T-helper 1 cell treated with Interleukin-12 subunit alpha and Interleukin-12 subunit beta and Interleukin-4 antibody, amounts not matched to agents 30 μg/mL and 1 μg/mL, for 36 hours (primary cell): ENCODE measurements around the gene SLC22A8.

Experiments used
- H3K27ac Mint-ChIP-seq: one replicate; pipeline ENCODE4 v1.8.0; 2021; ENCODE audit warnings: mild to moderate bottlenecking, mixed read lengths
- H3K27me3 Mint-ChIP-seq: one replicate; pipeline ENCODE4 v1.8.0; 2021; ENCODE audit warnings: low read depth, mixed read lengths
- H3K36me3 Mint-ChIP-seq: one replicate; pipeline ENCODE4 v1.8.0; 2021; ENCODE audit warnings: low read depth, mixed read lengths
- H3K4me1 Mint-ChIP-seq: one replicate; pipeline ENCODE4 v1.8.0; 2021; ENCODE audit warnings: low read depth, mixed read lengths
- H3K4me3 Mint-ChIP-seq: one replicate; pipeline ENCODE4 v1.8.0; 2021; ENCODE audit warnings: mild to moderate bottlenecking, moderate library complexity, mixed read lengths
- H3K9me3 Mint-ChIP-seq: one replicate; pipeline ENCODE4 v1.8.0; 2021; ENCODE audit warnings: mixed read lengths

Gene SLC22A8

DNA sequence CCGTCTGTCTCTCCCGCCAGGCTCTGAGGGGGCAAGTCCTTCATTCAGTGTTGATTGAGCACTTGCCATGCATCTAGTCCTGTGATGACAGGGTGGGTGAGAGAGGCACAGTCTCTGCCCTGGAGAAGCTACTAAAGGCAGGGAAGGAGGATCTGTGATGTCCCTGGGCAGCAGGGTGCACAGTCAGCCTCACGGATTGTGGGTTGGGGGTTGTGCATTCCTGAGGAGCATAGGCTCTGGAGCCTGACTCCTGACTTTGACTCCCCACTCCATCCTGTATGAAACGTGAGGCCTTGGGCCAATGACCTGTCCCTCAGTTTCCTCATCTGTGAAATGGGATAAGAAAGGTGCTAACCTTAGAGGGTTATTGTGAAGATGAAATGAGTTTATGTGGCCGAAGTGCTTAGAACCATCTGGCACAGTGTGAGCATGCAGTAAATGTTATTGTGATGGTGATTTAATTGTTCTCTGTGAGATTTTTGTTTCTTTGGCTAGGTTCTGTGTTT, 4.7 kb downstream of the SLC22A8 start:
- Mint-ChIP-seq H3K27me3 (no peaks in the 10 kb centered on the region), H3K4me3 (no peak overlapping the region), H3K4me1 (no peaks in the 10 kb centered on the region), H3K27ac (no peak overlapping the region), H3K36me3 (no peaks in the 10 kb centered on the region), H3K9me3 (no peaks in the 10 kb centered on the region)

DNA sequence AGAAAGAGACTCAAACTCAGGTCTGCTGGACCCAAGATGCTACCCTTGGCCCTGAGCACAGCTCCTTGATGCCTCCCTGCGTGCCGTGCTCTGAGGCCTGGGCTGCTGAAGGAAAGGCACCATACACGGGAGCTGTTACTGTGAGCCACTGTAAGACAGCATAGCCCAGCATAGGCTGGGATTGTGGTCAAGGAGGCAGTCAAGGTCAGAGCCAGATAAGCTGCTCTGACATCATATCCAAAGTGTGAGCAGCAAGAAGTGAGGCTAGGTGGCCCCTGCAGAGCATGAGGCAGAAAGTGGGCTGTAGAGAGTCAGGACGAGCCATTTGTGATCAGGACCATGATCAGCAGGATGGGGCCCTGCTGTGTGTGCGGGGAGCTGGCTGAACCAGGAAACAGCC, 7.7 kb downstream of the SLC22A8 start:
- H3K9me3 Mint-ChIP-seq: no peaks in the 10 kb centered on the region
- no peaks in the 10 kb centered on the region for H3K4me1 Mint-ChIP-seq
- H3K4me3 Mint-ChIP-seq: no peak overlapping the region
- H3K27ac Mint-ChIP-seq: no peak overlapping the region
- H3K36me3 Mint-ChIP-seq: no peaks in the 10 kb centered on the region
- peaks cover 15% of the 10 kb centered on the region for H3K27me3 Mint-ChIP-seq

DNA sequence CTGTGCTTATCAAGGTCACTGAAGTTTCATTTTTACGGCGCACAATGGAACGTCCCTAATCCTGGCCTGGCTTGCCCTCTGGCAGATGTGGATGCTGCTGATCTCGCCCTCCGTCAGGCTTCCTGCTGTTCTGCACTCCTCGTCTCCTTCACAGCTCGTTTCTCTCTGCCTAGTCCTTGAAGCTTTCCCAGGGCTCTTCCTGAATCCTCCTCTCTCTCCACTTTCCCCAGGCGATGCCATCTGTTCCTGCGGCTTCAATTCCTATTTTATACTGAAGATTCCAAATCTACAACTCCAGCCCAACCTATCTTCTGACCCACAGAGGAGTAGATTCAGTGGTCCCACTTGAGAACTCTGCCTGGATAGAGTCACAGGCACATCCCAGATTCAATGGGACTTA, 14.2 kb downstream of the SLC22A8 start:
- peaks cover 2% of the 10 kb centered on the region for H3K4me1 Mint-ChIP-seq

DNA sequence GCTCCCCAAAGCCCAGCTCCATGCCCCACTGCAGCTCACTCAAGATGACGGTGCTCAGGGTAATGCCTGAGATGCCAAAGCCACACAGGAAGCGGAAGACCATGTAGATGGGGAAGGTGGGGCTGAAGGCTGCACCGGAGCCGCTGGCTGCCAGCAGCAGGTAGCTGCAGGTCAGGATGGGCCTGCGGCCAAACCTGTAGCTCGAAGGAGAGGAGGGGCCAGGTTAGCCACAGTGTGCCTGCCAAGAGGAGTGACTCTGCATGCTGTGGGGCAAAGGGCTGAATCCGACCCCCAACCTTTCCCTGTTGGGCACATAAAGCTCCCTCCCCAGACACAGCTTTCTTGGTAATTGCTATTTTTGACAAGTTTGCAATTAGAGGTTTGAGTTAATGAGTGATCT, 16.0 kb downstream of the SLC22A8 start:
- no peaks in the 10 kb centered on the region for H3K9me3 Mint-ChIP-seq
- H3K4me3 Mint-ChIP-seq: no peak overlapping the region

More for the DNA sequence above, 14.2 kb downstream of the SLC22A8 start:
- peaks cover 18% of the 10 kb centered on the region for H3K27me3 Mint-ChIP-seq
- H3K36me3 Mint-ChIP-seq: no peaks in the 10 kb centered on the region
- no peaks in the 10 kb centered on the region for H3K9me3 Mint-ChIP-seq
- H3K27ac Mint-ChIP-seq: no peak overlapping the region
- no peak overlapping the region for H3K4me3 Mint-ChIP-seq

DNA sequence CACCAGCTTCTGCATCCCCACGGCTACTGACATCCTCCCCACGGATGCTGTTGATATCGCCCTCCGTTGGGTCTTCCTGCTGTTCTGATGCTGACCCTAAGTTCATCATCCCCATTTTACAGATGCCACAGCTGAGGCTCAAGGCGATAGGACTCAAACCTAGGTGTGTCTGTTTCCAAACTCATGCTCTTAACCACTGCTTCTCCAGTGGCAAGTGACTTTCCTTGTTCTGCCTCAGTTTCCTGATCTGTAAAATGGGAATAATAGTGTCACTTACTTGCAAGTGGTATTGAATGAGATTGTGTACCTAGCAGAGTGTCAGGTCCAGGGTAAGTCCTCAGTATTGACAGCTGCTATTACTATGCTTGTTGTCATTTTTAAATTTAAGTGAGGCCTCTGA, 16.5 kb downstream of the SLC22A8 start:
- H3K4me3 Mint-ChIP-seq: no peak overlapping the region
- H3K27ac Mint-ChIP-seq: no peak overlapping the region
- H3K4me1 Mint-ChIP-seq: peaks cover 2% of the 10 kb centered on the region
- H3K36me3 Mint-ChIP-seq: no peaks in the 10 kb centered on the region
- peaks cover 8% of the 10 kb centered on the region for H3K27me3 Mint-ChIP-seq
- H3K9me3 Mint-ChIP-seq: no peaks in the 10 kb centered on the region

More for the DNA sequence above, 16.0 kb downstream of the SLC22A8 start:
- Mint-ChIP-seq H3K4me1 (peaks cover 2% of the 10 kb centered on the region), H3K27me3 (peaks cover 12% of the 10 kb centered on the region), H3K27ac (no peak overlapping the region), H3K36me3 (no peaks in the 10 kb centered on the region)

DNA sequence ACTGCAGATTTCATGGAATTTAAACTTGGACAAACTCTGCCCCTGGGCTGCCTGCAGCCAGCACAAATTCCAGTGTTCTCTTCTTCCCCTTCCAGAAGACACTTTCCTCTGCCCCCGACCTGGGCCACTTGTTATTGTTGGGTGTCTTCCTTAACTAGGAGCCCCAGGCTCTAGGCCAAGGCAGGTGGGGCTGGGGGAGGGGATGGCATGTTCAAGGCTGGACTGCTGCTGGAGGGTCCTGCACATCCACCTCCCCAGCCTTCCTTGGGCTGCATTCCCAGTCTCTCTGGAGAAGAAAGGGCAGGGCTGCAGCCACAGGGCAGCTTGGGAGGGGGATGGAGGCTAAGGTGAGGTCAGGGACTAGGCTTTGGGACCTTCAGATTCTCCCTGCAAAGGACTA, 19.4 kb downstream of the SLC22A8 start:
- no peaks in the 10 kb centered on the region for H3K36me3 Mint-ChIP-seq
- H3K9me3 Mint-ChIP-seq: no peaks in the 10 kb centered on the region
- peaks cover 8% of the 10 kb centered on the region for H3K27me3 Mint-ChIP-seq
- no peak overlapping the region for H3K27ac Mint-ChIP-seq
- H3K4me3 Mint-ChIP-seq: no peak overlapping the region
- peaks cover 2% of the 10 kb centered on the region for H3K4me1 Mint-ChIP-seq

DNA sequence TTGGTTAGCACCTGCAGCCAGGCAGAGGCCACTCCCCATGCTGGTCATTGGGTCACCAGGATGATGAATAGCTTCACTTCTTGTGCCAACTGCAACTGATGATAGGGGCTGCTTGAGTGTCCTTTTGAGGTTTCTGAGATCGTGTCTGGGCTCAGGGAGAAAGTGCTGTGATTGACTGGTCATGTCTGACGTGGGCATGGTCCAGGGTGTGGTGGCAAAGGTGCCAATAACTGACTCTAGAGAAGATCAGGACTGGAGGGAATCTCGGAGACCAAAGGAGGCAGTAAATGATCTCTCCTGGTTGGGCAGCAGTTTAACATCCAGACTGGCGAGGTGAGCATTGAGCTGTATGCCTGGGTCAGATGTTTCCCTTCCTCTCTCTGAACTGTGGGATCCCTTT, 20.9 kb downstream of the SLC22A8 start:
- Mint-ChIP-seq H3K27ac (no peak overlapping the region), H3K4me1 (peaks cover 2% of the 10 kb centered on the region), H3K4me3 (no peak overlapping the region), H3K27me3 (peaks cover 8% of the 10 kb centered on the region), H3K9me3 (no peaks in the 10 kb centered on the region), H3K36me3 (no peaks in the 10 kb centered on the region)

DNA sequence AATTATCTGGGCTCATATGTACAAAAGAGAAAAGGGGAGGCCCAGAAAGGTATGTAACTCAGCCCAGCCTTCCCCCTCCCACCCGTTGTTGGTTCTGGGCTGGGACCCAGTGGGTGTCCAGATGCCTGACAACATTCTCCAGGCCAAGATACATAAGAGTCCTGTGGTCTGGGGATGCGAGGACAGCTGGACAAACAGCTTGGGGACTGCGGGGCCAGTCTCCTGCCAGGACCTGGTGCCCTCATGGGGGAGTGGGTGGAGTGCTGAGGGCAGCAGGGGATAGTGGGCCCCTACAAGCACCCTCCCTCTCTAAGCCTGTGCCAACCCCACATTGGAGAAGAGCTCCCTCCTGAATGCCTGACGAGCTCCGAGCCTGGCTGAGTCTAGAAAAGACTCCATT, 27.4 kb downstream of the SLC22A8 start:
- Mint-ChIP-seq H3K27ac (no peak overlapping the region), H3K27me3 (peaks cover 11% of the 10 kb centered on the region), H3K4me3 (no peak overlapping the region), H3K36me3 (no peaks in the 10 kb centered on the region), H3K9me3 (no peaks in the 10 kb centered on the region), H3K4me1 (no peaks in the 10 kb centered on the region)

DNA sequence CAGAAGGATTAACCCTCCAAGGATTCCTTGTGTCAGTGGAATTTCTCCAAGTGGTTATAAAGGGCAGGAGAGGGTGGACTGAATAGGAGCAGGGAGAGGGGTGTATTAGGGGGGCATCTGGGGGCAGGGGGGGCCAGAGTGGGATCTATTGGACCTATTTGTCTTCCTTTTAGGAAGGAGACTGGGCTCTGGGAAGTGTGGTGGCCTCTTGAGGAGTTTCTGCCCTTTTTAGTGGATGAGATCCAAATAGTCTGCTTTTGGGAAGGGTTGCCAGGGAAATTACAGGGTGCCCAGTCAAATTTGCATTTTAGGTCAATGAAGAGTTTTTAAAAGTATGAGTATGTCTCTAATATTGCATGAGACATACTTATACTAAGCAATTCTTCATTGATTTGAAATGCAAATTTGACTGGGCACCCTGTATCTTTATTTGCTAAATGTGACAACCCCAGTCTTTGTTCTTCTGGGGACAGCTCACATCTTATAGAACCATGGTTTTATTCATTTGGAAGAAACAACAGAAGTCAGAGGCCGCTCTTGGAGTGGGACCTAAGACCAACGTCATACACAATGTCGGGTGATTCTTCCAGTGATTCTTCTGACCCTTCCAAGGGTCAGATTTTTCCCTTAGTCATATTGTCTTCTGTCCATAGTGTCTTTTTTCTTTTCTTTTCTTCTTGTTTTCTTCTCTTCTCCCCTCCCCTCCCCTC, 30.4 kb downstream of the SLC22A8 start:
- H3K4me1 Mint-ChIP-seq: no peaks in the 10 kb centered on the region
- H3K27ac Mint-ChIP-seq: no peak overlapping the region
- no peak overlapping the region for H3K4me3 Mint-ChIP-seq
- peaks cover 11% of the 10 kb centered on the region for H3K27me3 Mint-ChIP-seq
- H3K9me3 Mint-ChIP-seq: no peaks in the 10 kb centered on the region
- H3K36me3 Mint-ChIP-seq: no peaks in the 10 kb centered on the region

DNA sequence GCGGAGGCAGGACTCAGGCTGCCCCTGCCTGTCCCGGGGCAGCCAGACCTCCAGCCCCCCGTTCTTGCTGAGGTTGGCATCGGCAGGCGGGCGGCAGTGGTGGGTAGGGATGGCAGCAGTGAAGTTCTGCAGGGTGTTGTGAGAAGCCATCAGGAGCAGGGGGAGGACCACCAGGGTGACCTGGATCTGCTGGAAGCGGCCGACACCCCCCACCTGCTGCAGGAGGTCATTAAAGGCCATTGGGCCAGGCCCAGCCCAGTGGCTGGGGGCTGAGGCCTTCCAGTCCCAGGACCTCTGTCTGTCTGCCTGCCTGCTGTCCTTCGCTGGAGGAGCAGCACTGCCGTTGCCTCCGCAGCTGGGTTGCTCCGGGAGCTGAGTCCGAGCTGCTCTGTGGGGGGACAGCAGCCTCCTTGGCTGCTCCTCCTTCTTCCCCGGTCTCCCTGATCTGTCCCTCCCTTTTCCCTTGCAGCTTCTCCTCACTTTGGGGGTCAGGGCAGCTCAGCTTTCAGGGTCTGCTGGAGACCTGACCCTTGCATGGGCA, 31.1 kb downstream of the SLC22A8 start, which contains the start of gene SLC22A6:
Gene SLC22A6 (minus strand): TSS at position 517 of the 541 bp plus-strand sequence. CDS start 277 bp downstream, at position 240.
- H3K36me3 Mint-ChIP-seq: no peaks in the 10 kb centered on the region
- H3K4me3 Mint-ChIP-seq: no peak within 1 kb of the TSS
- no peaks in the 10 kb centered on the region for H3K9me3 Mint-ChIP-seq
- H3K27ac Mint-ChIP-seq: no peak within 1 kb of the TSS
- H3K4me1 Mint-ChIP-seq: no peaks in the 10 kb centered on the region
- H3K27me3 Mint-ChIP-seq: peaks cover 11% of the 10 kb centered on the region

DNA sequence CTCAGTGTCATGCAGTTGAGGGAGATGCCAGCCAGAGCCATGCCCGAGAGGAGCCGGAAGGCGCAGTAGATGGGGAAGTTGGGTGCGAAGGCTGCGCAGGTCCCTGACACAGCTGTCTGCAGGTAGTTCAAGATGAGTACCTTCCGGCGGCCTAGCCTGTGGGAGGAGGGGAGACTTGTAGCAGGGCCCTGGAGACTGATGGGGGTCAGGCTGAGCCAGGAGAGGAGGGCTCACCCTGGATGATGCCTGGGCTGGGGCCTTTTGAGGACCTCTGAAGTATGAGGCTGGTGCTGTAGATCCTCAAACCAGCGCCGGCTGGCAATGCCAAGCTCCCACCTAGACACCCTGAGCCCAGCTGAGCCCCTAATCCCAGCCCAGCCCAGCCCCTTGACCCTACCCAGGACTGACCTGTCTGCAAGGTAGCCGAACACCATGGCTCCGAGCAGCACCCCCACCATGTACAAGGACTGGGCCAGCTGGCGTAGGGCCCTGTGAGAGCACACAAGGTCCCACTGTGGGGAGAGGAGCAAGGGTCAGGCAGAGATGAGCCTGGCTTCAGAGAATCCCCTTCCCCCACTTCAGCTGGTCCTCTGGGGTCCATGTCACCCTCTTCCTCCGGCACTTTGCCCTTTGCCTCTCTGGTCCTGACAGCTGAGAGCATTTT, 32.0 kb downstream of the SLC22A8 start:
- Mint-ChIP-seq H3K4me3 (no peak overlapping the region), H3K36me3 (no peaks in the 10 kb centered on the region), H3K27me3 (peaks cover 11% of the 10 kb centered on the region), H3K27ac (no peak overlapping the region), H3K9me3 (no peaks in the 10 kb centered on the region), H3K4me1 (no peaks in the 10 kb centered on the region)

DNA sequence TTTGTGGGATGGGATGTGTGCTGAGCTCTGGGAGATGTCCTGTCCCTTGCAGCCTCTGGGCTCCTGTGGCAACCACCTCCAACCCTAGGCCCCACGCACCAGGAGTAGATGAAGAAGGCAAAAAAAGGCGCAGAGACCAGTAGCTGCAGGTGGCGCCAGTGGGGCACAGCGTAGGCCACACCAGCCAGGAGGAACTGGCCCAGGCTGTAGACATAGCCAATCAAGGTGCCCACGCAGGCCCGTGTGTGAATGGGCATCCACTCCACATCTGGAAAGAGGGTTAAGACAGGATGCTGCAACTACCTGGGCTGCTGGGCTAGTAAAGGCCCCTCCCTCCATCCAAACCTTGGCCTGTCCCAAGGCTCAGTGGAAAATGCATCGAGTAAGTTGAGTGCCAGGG, 33.9 kb downstream of the SLC22A8 start:
- Mint-ChIP-seq H3K36me3 (no peaks in the 10 kb centered on the region), H3K4me3 (no peak overlapping the region), H3K9me3 (no peaks in the 10 kb centered on the region), H3K27me3 (peaks cover 6% of the 10 kb centered on the region), H3K27ac (no peak overlapping the region), H3K4me1 (no peaks in the 10 kb centered on the region)

DNA sequence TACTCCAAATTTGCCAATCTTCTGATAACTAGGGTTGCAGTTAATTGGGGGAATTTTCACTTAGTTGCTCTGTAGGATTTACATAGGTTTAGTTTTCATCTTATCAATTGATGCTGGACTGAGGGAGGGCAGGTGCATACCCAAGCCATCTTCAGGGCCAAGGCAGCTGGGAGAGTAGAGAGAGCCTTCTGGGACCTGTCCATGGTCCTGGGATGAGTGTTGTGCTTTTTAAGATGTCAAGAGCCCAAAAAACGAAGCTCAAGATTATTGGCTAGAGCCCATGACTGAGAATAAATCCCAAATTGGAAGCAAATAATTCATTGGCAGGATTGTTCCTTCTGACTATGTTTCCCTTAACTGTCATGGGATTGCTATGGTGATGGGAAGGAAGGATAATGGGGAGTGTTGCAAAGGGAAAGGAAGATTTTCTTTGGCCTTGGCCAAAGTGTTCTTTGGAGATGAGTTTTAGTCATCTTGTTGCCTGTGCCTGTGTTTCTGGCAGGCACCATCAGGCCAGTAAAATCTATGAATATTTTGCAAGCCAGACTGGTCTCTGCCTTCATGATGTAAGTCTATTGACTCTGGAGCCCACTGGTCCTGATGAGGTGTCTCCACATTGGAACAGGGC, 35.4 kb downstream of the SLC22A8 start:
- Mint-ChIP-seq H3K27ac (no peak overlapping the region), H3K27me3 (no peaks in the 10 kb centered on the region), H3K4me3 (no peak overlapping the region), H3K4me1 (no peaks in the 10 kb centered on the region), H3K9me3 (no peaks in the 10 kb centered on the region), H3K36me3 (no peaks in the 10 kb centered on the region)

DNA sequence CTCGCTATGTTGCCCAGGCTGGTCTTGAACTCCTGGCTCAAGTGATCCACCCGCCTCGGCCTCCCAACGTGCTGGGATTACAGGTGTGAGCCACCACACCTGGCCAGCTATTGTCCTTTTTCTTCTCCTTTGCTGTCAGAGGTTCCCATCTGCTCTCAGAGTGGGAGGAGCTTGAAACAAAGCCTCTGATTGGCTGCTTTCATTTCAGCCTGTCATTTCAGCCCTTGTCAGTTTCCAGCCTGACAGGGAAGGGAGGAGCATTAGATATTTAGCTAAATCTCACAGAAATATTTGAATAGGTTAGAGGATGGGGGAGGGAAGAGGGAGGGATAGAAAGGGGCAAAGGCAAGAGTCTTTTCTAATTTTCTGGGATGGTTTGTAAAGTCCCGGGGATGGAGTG, 39.5 kb downstream of the SLC22A8 start:
- no peaks in the 10 kb centered on the region for H3K4me1 Mint-ChIP-seq
- H3K27ac Mint-ChIP-seq: no peak overlapping the region
- H3K4me3 Mint-ChIP-seq: no peak overlapping the region
- no peaks in the 10 kb centered on the region for H3K9me3 Mint-ChIP-seq
- peaks cover 7% of the 10 kb centered on the region for H3K27me3 Mint-ChIP-seq
- H3K36me3 Mint-ChIP-seq: no peaks in the 10 kb centered on the region
